T-helper 1 cell (primary cell): ENCODE results near the gene CIBAR2.

Experiments
- DNase-seq, 5 donors: peaks; one replicate each; pipeline ENCODE4 v3.0.0-alpha.2; 2012 to 2020

The CIBAR2 gene

GRCh38 chr16:85144026-85144915, 32.0 kb upstream of the CIBAR2 start:
- no peak for DNase-seq

- DNase-seq: no peak
Measured at GRCh38 chr16:85142771-85143211, 30.5 kb upstream of the CIBAR2 start.

DNA sequence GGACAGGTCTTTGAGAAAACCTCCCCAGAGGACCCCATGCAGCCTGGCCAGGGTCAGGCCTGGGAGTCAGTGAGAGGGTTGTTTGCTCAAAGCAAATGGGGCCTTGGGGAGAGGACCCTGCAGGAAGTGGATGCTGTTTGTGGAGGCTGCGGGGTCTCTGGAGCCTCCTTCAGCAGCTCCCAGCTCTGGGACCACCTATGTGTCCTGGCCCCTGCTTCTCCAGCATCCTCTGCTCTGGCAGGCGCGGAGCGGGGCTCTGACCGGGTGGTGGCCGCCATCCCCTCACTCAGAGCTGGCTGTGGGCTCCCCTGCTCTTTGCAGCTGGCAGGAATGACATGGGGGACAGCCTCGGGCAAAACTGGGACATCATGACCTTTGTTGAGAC, 29.8 kb upstream of the CIBAR2 start:
- DNase-seq: no peak

DNA sequence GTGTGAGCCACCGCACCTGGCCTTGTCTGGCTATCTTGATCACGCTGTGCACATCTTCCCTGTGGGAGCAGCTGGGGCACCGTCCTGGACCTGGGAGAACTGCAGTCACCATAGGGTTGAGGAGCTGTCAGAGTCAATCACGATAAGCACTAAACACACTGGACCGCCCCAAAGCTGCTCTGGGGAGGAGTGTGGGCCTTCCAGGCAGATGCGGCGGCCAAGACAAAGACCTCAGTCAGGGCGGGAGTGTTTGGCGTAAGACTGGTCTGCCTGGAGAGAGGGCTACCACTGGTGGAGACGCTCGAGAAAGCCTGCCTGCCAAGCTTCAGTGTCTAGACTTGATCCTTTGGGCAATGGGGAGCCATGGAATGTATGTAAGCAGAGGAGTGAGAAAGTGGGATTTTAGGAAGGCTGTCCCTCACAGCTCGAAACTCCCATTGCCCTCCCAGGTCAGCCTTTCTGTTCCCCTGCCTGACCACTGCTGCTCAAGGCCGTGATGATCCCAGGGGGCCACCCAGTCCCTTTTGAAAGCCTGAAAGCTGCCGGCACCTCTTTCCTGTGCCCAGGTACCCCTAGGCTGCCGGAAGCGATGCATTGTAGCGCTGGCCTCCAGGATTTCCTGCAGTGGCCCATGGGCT, 29.3 kb upstream of the CIBAR2 start:
- DNase-seq: no peak

- no peak for DNase-seq
Measured at GRCh38 chr16:85140455-85141012, 28.3 kb upstream of the CIBAR2 start.

GRCh38 chr16:85139881-85140339, 27.6 kb upstream of the CIBAR2 start:
- no peak for DNase-seq

- DNase-seq: no peak
Measured at GRCh38 chr16:85138825-85139627, 26.8 kb upstream of the CIBAR2 start.

DNA sequence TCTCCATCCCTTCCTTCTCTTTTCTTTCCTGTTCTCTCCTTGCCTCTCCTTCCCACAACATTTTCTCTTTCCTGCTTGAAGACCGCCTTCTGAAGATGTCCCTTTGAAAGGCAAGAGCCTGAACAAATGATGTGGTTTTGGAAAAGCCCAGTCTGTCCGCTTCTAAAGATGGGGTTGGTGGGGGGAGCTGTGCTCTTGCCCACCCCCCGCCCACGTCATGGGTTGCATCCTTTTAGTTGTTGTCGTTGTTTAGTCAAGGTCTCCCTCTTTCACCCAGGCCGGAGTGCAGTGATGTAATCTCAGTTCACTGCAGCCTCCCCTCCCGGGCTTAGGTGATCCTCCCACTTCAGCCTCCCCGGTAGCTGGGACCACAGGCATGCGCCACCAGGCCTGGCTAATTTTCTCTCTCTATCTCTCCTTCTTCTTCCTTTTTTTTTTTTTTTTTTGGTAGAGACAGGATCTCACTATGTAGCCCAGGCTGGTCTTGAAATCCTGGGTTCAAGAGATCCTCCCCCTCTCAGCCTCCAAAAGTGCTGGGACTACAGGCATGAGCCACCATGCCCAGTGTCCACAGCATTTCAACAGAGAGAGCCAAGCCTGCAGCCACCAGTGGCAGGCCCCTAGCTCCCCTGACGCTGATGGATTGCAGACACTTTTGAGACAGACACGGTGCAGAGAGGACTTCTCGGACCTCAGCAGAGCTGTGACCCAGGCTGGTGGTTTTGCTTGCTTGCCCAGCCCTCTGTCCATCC, 26.0 kb upstream of the CIBAR2 start:
- DNase-seq: no peak

- DNase-seq: no peak
Measured at GRCh38 chr16:85137323-85138072, 25.2 kb upstream of the CIBAR2 start.

GRCh38 chr16:85136702-85137322, 24.5 kb upstream of the CIBAR2 start:
- no peak for DNase-seq

GRCh38 chr16:85136213-85136701, 24.0 kb upstream of the CIBAR2 start:
- no peak for DNase-seq

DNA sequence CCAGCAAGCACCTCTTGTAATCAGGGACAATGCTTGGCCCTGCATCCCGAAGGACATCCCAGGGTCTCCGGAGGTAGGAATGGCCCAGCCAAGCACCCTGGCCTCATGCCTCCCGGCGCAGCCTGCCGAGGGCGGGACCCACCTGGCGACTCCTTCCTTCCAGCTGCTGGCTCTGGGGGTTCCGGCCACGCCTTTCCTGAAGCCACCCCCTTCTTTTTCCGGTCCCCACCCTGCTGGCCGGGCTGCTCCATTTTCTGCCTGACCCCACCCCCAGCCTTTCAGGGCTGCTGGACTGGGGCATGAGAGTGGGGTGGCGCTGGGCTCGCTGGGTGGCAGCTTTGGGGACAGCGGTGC, 22.5 kb upstream of the CIBAR2 start:
- DNase-seq: no peak

- no peak for DNase-seq
Measured at GRCh38 chr16:85134076-85134788, 22.0 kb upstream of the CIBAR2 start.

DNA sequence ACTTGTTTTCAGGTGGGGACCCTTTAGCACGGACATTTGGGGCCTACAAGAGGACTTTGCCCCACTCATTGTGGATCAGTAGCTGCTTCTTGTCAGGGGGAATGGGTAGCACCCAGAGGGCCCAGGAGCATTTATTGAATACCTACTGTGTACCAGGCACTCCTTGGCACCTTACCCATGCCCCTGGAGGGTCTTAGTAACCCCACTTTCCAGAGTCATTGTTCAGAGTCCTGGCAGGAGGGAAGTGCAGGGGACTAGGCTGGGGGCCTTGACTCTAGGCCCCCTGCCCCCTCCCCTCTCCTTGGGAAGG, 21.0 kb upstream of the CIBAR2 start:
- no peak for DNase-seq

DNA sequence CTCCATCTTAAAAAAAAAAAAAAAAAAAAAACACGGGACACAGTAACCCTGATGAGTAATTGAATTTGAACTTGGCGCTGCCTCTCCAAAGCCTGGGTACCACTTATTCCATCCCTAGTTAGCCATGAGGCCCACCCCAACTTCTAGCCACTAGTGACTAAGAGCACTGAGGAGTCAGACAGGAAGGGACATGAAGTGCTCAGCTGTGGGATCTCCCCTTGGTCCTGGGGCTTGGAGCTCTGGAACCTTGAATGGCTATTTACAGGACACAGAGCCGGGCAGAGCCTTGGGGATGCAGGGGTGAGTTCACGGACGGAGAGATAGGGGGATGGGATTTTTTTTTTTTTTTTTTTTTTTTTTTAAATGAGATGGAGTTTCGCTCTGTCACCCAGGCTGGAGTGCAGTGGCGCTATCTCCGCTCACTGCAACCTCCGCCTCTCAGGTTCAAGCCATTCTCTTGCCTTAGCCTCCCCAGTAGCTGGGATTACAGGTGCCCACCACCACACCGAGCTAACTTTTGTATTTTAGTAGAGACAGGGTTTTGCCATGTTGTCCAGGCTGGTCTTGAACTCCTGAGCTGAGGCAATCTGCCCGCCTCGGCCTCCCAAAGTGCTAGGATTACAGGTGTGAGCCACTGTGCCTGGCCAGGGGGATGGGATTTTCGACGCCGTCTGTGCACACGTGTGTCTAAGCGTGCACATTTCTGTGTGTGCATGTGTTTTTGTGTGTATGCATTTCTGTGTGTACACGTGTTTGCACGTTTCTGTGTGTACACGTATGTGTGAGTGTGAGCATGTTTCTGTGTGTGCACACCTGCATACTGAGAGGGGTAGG, 20.4 kb upstream of the CIBAR2 start:
- no peak for DNase-seq

DNA sequence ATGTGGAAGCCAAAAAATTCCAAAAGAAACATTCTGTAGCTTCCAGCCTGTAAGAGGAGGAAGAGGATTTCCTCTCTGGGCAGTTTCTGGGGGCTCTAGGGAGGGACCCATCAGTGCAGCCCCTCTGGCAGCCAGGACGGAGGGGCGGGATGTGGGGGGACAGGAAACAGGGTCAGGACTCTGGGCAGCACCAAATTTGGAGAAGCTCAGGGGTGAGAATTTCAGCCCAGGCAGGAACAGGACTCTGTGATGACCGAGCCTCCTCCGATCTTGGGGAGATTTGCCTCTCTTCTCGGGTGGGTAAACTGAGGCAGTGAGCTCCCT, 18.4 kb upstream of the CIBAR2 start:
- DNase-seq: no peak

- no peak for DNase-seq
Measured at GRCh38 chr16:85129876-85130704, 17.8 kb upstream of the CIBAR2 start.

- DNase-seq: no peak
Measured at GRCh38 chr16:85128079-85128837, 16.0 kb upstream of the CIBAR2 start.
